ENCODE measurements around the gene MEST. TPM values are rescaled to one million over a fixed set of nuclear protein-coding genes. Genes with fewer than 3 reads are reported as not detected.

The MEST gene, protein sequence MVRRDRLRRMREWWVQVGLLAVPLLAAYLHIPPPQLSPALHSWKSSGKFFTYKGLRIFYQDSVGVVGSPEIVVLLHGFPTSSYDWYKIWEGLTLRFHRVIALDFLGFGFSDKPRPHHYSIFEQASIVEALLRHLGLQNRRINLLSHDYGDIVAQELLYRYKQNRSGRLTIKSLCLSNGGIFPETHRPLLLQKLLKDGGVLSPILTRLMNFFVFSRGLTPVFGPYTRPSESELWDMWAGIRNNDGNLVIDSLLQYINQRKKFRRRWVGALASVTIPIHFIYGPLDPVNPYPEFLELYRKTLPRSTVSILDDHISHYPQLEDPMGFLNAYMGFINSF
- 10 to 100 TPM; 23.5 to 56.4 (median 33.0) TPM for total RNA-seq
- 10 to 100 TPM; 17.0 to 21.2 TPM for polyA plus RNA-seq

DNA sequence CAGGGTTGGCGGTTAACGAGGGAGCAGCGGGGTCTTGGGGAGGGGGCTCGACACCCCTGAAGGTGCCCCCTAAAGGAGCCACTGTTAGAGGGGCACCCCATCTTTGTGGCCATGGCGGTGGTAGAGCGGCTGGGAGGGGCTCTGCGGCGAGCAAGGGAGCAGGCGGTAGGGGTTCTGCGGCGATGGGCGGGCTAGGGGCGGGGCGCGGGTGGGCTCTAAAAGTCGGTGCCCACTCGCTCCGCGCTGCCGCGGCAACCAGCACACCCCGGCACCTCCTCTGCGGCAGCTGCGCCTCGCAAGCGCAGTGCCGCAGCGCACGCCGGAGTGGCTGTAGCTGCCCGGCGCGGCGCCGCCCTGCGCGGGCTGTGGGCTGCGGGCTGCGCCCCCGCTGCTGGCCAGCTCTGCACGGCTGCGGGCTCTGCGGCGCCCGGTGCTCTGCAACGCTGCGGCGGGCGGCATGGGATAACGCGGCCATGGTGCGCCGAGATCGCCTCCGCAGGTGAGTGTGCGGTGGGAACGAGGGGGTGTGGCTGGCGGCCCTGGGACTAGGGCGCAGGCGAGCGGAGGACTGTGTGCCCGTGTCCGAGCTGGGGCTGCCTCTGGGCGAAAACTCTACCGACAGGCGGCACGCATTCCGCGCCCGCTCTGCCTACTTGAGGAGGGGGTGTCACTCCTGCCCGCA, at the start of gene MEST:
Gene MEST (plus strand): TSS at position 245 of the 682 bp plus-strand sequence. CDS start 229 bp downstream, at position 474.
- Histone ChIP-seq H3K36me3 (no peaks in the 10 kb centered on the region), H3K9me3 (no peaks in the 10 kb centered on the region), H3K27me3 (no peaks in the 10 kb centered on the region), H3K4me3 (peak within 1 kb of the TSS; percentile 10 to 48 (median 29)), H3K27ac (peak within 1 kb of the TSS in 2 of 4 donors; percentile 15 to 37), H3K4me1 (peaks cover 4 to 41% (median 12%) of the 10 kb centered on the region in 3 donors)
- WGBS, 2 donors: 60 to 64% methylated on average over 67 to 71 of the region's 71 CpGs
- FAIRE-seq: no peak
- intact Hi-C loops (cut with DNase I): no loop called here
- no peak for TF ChIP-seq CTCF (IDR thresholded peaks at IDR 0.05)
- DNase-seq: peak; percentile 30 to 79 (median 39)
- ATAC-seq: peak; percentile 33 to 62 (median 38)

DNA sequence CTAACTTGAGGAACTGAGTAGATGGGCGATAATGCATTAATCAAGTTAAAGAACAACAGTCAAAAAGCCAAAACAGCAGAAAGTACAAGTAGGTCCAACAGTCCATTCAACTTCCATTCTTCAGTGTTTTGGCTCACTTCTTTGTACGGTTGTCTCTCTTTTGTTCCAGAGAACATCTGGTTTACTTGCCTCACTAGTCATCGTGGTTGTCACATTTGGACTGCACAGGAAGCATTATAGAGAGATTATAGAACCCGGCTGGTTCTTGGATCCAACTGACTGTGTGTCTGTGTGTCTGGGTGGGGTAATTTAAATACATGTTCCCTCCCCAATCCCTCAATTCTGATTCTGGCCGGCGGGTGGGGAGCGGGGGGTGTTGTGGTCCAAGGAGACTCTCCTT, 49.3 kb upstream of the MEST start:
- intact Hi-C loops (cut with DNase I): no loop called here
- DNase-seq (no peak), ATAC-seq (no peak), FAIRE-seq (no peak)
- H3K36me3 ChIP-seq: no peaks in the 10 kb centered on the region
- no peaks in the 10 kb centered on the region for H3K27me3 ChIP-seq
- TF ChIP-seq CTCF (IDR thresholded peaks at IDR 0.05): no peak
- 92 to 95% methylated on average over 7 of the region's 7 CpGs for WGBS, 2 donors
- no peaks in the 10 kb centered on the region for H3K9me3 ChIP-seq
- peaks cover 0 to 11% (median 8%) of the 10 kb centered on the region in 3 donors for H3K4me1 ChIP-seq
- no peak overlapping the region for H3K4me3 ChIP-seq
- no peak overlapping the region for H3K27ac ChIP-seq

- Histone ChIP-seq H3K4me1 (peaks cover 0 to 11% (median 8%) of the 10 kb centered on the region in 3 donors), H3K27me3 (no peaks in the 10 kb centered on the region), H3K36me3 (no peaks in the 10 kb centered on the region), H3K4me3 (no peak overlapping the region), H3K9me3 (no peaks in the 10 kb centered on the region), H3K27ac (no peak overlapping the region)
- no peak for DNase-seq
- no peak for ATAC-seq
- WGBS, 2 donors: 69 to 82% methylated on average over 3 of the region's 3 CpGs
- intact Hi-C loops (cut with DNase I): no loop called here
- TF ChIP-seq CTCF (IDR thresholded peaks at IDR 0.05): no peak
- FAIRE-seq: no peak
Observed at GRCh38 chr7:130444234-130444633, 47.7 kb upstream of the MEST start.

GRCh38 chr7:130444751-130445407, 47.0 kb upstream of the MEST start:
- intact Hi-C loops (cut with DNase I): no loop called here
- DNase-seq (no peak), ATAC-seq (no peak), FAIRE-seq (no peak)
- H3K27ac ChIP-seq: no peak overlapping the region
- H3K9me3 ChIP-seq: no peaks in the 10 kb centered on the region
- no peaks in the 10 kb centered on the region for H3K27me3 ChIP-seq
- no peak for TF ChIP-seq CTCF (IDR thresholded peaks at IDR 0.05)
- H3K4me1 ChIP-seq: peaks cover 0 to 11% (median 8%) of the 10 kb centered on the region in 3 donors
- H3K36me3 ChIP-seq: no peaks in the 10 kb centered on the region
- 83 to 87% methylated on average over 5 of the region's 5 CpGs for WGBS, 2 donors
- no peak overlapping the region for H3K4me3 ChIP-seq
